ENCODE measurements around the gene ACBD7.

- TF ChIP-seq CTCF (conservative IDR thresholded peaks at IDR 0.05) (no peak), ZFX (IDR thresholded peaks at IDR 0.05) (no peak)
These were observed 29.9 kb downstream of the ACBD7 start for GRCh38 chr10:15058689-15059088.
